Endothelial cell of umbilical vein (primary cell): ENCODE results near the gene CELSR2. TPM values are rescaled to one million over a fixed set of nuclear protein-coding genes. Genes with fewer than 3 reads are reported as not detected.

Experiments
- BruUV-seq: library from RNA; stranded (reverse); fragments of 400-500 nt; replicated peaks from 2 replicates; lab custom pipeline; 2021; lab: Mats Ljungman, UMichigan
- CTCF ChIA-PET: fragments of 300-600, 350-600 bp; sonication (Branson Sonifier 250); formaldehyde crosslinking; loops from one replicate; lab custom pipeline; 2021; ENCODE audit warnings: antibody characterized with exemption, inconsistent platforms; lab: Charles Lee
- POLR2A ChIA-PET: fragments of 300-600, 350-600 bp; sonication (Branson Sonifier 250); formaldehyde crosslinking; loops from one replicate; lab custom pipeline; 2021; ENCODE audit warnings: antibody characterized with exemption, inconsistent platforms; lab: Charles Lee
- DNase-seq: peaks from one replicate; pipeline ENCODE4 v3.0.0-alpha.2; 2011; ENCODE audit warnings: low read depth, low spot score
- FAIRE-seq: peaks from 2 replicates; lab custom pipeline; 2011; peaks lifted over from hg19 to GRCh38; lab: Jason Lieb, UNC
- H2AFZ ChIP-seq: 2 replicates; pipeline ENCODE4 v1.6.0; 2012; ENCODE audit warnings: low read depth, low read length, control low read depth, inconsistent platforms
- H3K27ac ChIP-seq: 2 replicates; pipeline ENCODE4 v1.5.1; 2011; ENCODE audit warnings: low read depth, mild to moderate bottlenecking, control low read depth, low read length, moderate library complexity; ENCODE audit not compliant: insufficient read depth
- H3K27me3 ChIP-seq, 2 experiments: 2 replicates each; pipeline versions ENCODE4 v1.6.0 to v1.6.1; 2011; ENCODE audit warnings: low read length in 2 of 2, mixed read lengths in 1 of 2; ENCODE audit not compliant: control insufficient read depth in 2 of 2, insufficient read depth in 2 of 2
- H3K36me3 ChIP-seq, 2 experiments: 2 replicates in 1 of 2; 3 replicates in 1 of 2; pipeline ENCODE4 v1.5.1; 2011; ENCODE audit warnings: low read length in 2 of 2, mild to moderate bottlenecking in 1 of 2, moderate library complexity in 1 of 2; ENCODE audit not compliant: control insufficient read depth in 2 of 2, insufficient read depth in 2 of 2; ENCODE audit errors: extremely low read depth in 1 of 2
- H3K4me1 ChIP-seq: 3 replicates; pipeline ENCODE4 v1.5.1; 2011; ENCODE audit warnings: mild to moderate bottlenecking, low read length; ENCODE audit not compliant: control insufficient read depth, insufficient read depth; ENCODE audit errors: extremely low read depth
- H3K4me2 ChIP-seq: 2 replicates; pipeline ENCODE4 v1.6.1; 2011; ENCODE audit warnings: low read length, control low read depth, mixed read lengths; ENCODE audit not compliant: insufficient read depth
- H3K4me3 ChIP-seq, 3 experiments: fragments of 200-600 bp in 1 of 3; sonication (generic), shearing (Covaris generic) in 1 of 3; replicated peaks in 1 of 3; 2 replicates each; pipeline ENCODE4 v1.5.1; 2011 to 2016; ENCODE audit warnings: control low read depth in 3 of 3, low read length in 3 of 3, mild to moderate bottlenecking in 2 of 3, inconsistent platforms in 1 of 3, low read depth in 1 of 3, moderate library complexity in 1 of 3; ENCODE audit not compliant: insufficient read depth in 1 of 3
- H3K79me2 ChIP-seq: 2 replicates; pipeline ENCODE4 v1.6.0; 2012; ENCODE audit warnings: low read length, inconsistent platforms; ENCODE audit not compliant: control insufficient read depth, insufficient read depth
- H3K9ac ChIP-seq: replicated peaks from 2 replicates; pipeline ENCODE3; 2011; ENCODE audit warnings: low read length, control low read depth; ENCODE audit not compliant: insufficient read depth; ENCODE audit errors: extremely low read depth
- H3K9me1 ChIP-seq: replicated peaks from 3 replicates; pipeline ENCODE4 v1.6.0; 2011; ENCODE audit warnings: mild to moderate bottlenecking, low read length; ENCODE audit not compliant: control insufficient read depth, insufficient read depth; ENCODE audit errors: extremely low read depth
- H3K9me3 ChIP-seq: replicated peaks from 2 replicates; pipeline ENCODE4 v1.5.1; 2012; ENCODE audit warnings: low read length, inconsistent platforms; ENCODE audit not compliant: control insufficient read depth, insufficient read depth
- H4K20me1 ChIP-seq: replicated peaks from 2 replicates; pipeline ENCODE3; 2011; ENCODE audit warnings: mild to moderate bottlenecking, low read length; ENCODE audit not compliant: control insufficient read depth, insufficient read depth; ENCODE audit errors: extremely low read depth
- CTCF ChIP-seq, 2 donors: IDR thresholded peaks; 1 replicate in 1 of 2; 2 replicates in 1 of 2; pipeline ENCODE4 v1.5.1; 2011; ENCODE audit warnings: low read length in 2 of 2, mild to moderate bottlenecking in 2 of 2, moderate library complexity in 2 of 2, control low read depth in 1 of 2, inconsistent platforms in 1 of 2, low read depth in 1 of 2; ENCODE audit not compliant: insufficient read depth in 1 of 2; ENCODE audit errors: extremely low read depth in 1 of 2
- EZH2 ChIP-seq: IDR thresholded peaks from 2 replicates; pipeline ENCODE4 v1.6.1; 2012; ENCODE audit warnings: borderline replicate concordance, low read depth, mild to moderate bottlenecking, moderate library complexity, low read length, inconsistent platforms; ENCODE audit not compliant: severe bottlenecking
- FOS ChIP-seq: IDR thresholded peaks from 2 replicates; pipeline ENCODE4 v1.6.1; 2011; ENCODE audit warnings: mild to moderate bottlenecking, low read length, moderate library complexity, borderline replicate concordance; ENCODE audit not compliant: insufficient read depth
- GATA2 ChIP-seq: IDR thresholded peaks from 2 replicates; pipeline ENCODE4 v1.7.0; 2011; ENCODE audit warnings: low read depth, mild to moderate bottlenecking, moderate library complexity, mixed read lengths, low read length; ENCODE audit not compliant: insufficient read length, insufficient read depth
- JUN ChIP-seq: IDR thresholded peaks from 2 replicates; pipeline ENCODE4 v1.6.1; 2011; ENCODE audit warnings: borderline replicate concordance, low read depth; ENCODE audit not compliant: insufficient read length, insufficient read depth
- MAX ChIP-seq: IDR thresholded peaks from 2 replicates; pipeline ENCODE4 v1.6.1; 2011; ENCODE audit not compliant: insufficient read depth, insufficient read length
- MYC ChIP-seq: IDR thresholded peaks from one replicate; pipeline ENCODE4 v1.6.1; 2011; ENCODE audit warnings: mild to moderate bottlenecking, low read depth, low read length
- POLR2A ChIP-seq: IDR thresholded peaks from 2 replicates; pipeline ENCODE4 v1.6.1; 2012; ENCODE audit warnings: low read depth, mild to moderate bottlenecking, control low read depth, low read length
- POLR2AphosphoS5 ChIP-seq: IDR thresholded peaks from 2 replicates; pipeline ENCODE4 v1.6.1; 2012; ENCODE audit warnings: low read depth, mild to moderate bottlenecking, control low read depth, low read length, moderate library complexity; ENCODE audit not compliant: insufficient read depth
- dilution Hi-C: fragments of 300-500 bp; cut with MboI; formaldehyde crosslinking; loops from one replicate; pipeline ENCODE4 v1.15.0; 2019; ENCODE audit warnings: low sequenced_read_pairs; ENCODE audit not compliant: extremely low pct_ligation_motif_present
- intact Hi-C: fragments of 100-400 bp; cut with micrococcal nuclease; formaldehyde crosslinking; loops from one replicate; pipeline ENCODE4 v1.10.0; 2022
- polyA plus RNA-seq, 4 experiments: library from polyadenylated mRNA; depleted of rRNA in 3 of 4; stranded (reverse) in 3 of 4; unstranded in 1 of 4; fragments of >200 nt; gene quantifications; 2 replicates each; pipeline versions ENCODE4 v1.2.1 to v1.2.3, GENCODE V29; 2011 to 2012; ENCODE audit warnings: missing spikeins in 1 of 4
- total RNA-seq: library from RNA; stranded (reverse); gene quantifications from 2 replicates; pipeline ENCODE4 v1.2.3, GENCODE V29; 2021

Gene CELSR2
- total and polyA plus RNA-seq, 2 donors (not counting 3 experiments of a cell fraction or from before 2014, with no cell fraction given): 0.90 to 1.4 TPM

- intact Hi-C loops (no loop called here), dilution Hi-C loops (no loop called here)
- TF ChIP-seq EZH2 (no peak), POLR2AphosphoS5 (no peak), POLR2A (no peak), MYC (no peak), GATA2 (no peak), FOS (no peak)
- H3K4me2 ChIP-seq: no peak overlapping the region
- no peak overlapping the region for H3K27ac ChIP-seq
- H3K36me3 ChIP-seq: peaks cover 5 to 20% of the 10 kb centered on the region in 2 experiments
- ChIA-PET CTCF (interaction anchor here (0.7 to 4.8 kb wide), 5 partner anchors 9 to 157 kb away, joined by 3 to 41 read pairs (median 6); partner anchors contain the start of genes CELSR2 and SORT1), POLR2A (no interaction called here)
- H3K9me1 ChIP-seq: no peaks in the 10 kb centered on the region
- no peaks in the 10 kb centered on the region for H3K4me1 ChIP-seq
- no peaks in the 10 kb centered on the region for H3K79me2 ChIP-seq
- DNase-seq (no peak), FAIRE-seq (no peak)
- H3K4me3 ChIP-seq: no peak overlapping the region
- H3K9ac ChIP-seq: no peak overlapping the region
- no peaks in the 10 kb centered on the region for H4K20me1 ChIP-seq
- peaks cover 12 to 17% of the 10 kb centered on the region in 2 experiments for H3K27me3 ChIP-seq
- no peaks in the 10 kb centered on the region for H3K9me3 ChIP-seq
- BruUV-seq: no TSS peak
- no peak overlapping the region for H2AFZ ChIP-seq
Observed at GRCh38 chr1:109241344-109241743, 8.0 kb upstream of the CELSR2 start.

- TSS peak; percentile 4 for BruUV-seq
- ChIA-PET CTCF (interaction anchor here (0.7 to 4.8 kb wide), 6 partner anchors 8 to 157 kb away, joined by 3 to 41 read pairs (median 5); partner anchors contain the start of genes CELSR2 and SORT1), POLR2A (no interaction called here)
- Histone ChIP-seq H3K9me1 (no peaks in the 10 kb centered on the region), H3K9ac (no peak overlapping the region), H2AFZ (no peak overlapping the region), H3K27ac (no peak overlapping the region), H3K4me3 (no peak overlapping the region), H3K4me1 (no peaks in the 10 kb centered on the region), H4K20me1 (no peaks in the 10 kb centered on the region), H3K4me2 (no peak overlapping the region), H3K36me3 (peaks cover 3 to 18% of the 10 kb centered on the region in 2 experiments), H3K27me3 (peaks cover 12 to 17% of the 10 kb centered on the region in 2 experiments), H3K79me2 (no peaks in the 10 kb centered on the region), H3K9me3 (no peaks in the 10 kb centered on the region)
- FAIRE-seq (no peak), DNase-seq (no peak)
- intact Hi-C loops (no loop called here), dilution Hi-C loops (no loop called here)
- no peak for TF ChIP-seq FOS
- no peak for TF ChIP-seq CTCF (IDR thresholded peaks at IDR 0.05; ENCODE audit: extremely low read depth in 1 of 2, insufficient read depth in 1 of 2, low read depth in 1 of 2, low read length in 2 of 2)
- no peak for TF ChIP-seq POLR2AphosphoS5
- no peak for TF ChIP-seq MAX
- no peak for TF ChIP-seq MYC
- no peak for TF ChIP-seq GATA2
- no peak for TF ChIP-seq EZH2
- no peak for TF ChIP-seq JUN
- TF ChIP-seq POLR2A: no peak
Observed at GRCh38 chr1:109241841-109242345, 7.4 kb upstream of the CELSR2 start.
